ENCODE data around the gene AMOTL1. TPM values are rescaled to one million over a fixed set of nuclear protein-coding genes. Genes with fewer than 3 reads are reported as not detected.

Gene AMOTL1
- total and polyA plus RNA-seq, 2 donors from 2014 or later, result 6.1 to 52.3 TPM

DNA sequence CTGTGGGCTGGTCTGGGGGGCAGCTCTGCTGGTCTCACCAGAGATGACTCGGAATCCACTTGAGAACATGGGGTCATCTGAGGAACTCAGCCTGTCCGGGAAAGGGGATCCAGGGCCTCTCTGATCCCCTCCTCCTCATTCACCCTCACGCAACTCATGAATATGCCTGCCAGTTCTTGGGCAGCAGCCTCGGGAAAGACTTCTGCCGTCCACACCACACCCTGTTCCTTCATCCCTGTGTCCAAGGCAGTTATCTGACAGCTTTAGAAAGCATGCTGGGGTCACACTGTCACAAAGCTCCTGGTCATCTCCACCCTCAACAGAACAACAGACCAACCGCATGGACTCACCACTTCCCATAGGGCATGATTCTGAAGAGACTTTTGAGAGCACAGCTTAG is 88.3 kb downstream of the AMOTL1 start:
- no peaks in the 10 kb centered on the region for H3K4me1 ChIP-seq (ENCODE audit: control insufficient read depth in 2 of 3, insufficient read depth in 2 of 3, low read depth in 1 of 3, low read length in 3 of 3)
- FAIRE-seq (no peak), DNase-seq (no peak)
- TF ChIP-seq, protein P1, sequence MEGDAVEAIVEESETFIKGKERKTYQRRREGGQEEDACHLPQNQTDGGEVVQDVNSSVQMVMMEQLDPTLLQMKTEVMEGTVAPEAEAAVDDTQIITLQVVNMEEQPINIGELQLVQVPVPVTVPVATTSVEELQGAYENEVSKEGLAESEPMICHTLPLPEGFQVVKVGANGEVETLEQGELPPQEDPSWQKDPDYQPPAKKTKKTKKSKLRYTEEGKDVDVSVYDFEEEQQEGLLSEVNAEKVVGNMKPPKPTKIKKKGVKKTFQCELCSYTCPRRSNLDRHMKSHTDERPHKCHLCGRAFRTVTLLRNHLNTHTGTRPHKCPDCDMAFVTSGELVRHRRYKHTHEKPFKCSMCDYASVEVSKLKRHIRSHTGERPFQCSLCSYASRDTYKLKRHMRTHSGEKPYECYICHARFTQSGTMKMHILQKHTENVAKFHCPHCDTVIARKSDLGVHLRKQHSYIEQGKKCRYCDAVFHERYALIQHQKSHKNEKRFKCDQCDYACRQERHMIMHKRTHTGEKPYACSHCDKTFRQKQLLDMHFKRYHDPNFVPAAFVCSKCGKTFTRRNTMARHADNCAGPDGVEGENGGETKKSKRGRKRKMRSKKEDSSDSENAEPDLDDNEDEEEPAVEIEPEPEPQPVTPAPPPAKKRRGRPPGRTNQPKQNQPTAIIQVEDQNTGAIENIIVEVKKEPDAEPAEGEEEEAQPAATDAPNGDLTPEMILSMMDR (IDR thresholded peaks at IDR 0.05; ENCODE audit: borderline replicate concordance, extremely low read depth, insufficient read depth), result no peak
- H3K36me3 ChIP-seq (ENCODE audit: control insufficient read depth in 2 of 3, insufficient read depth in 3 of 3, low read length in 3 of 3), result peaks cover 4 to 44% (median 18%) of the 10 kb centered on the region in 3 donors
- intact Hi-C loops (cut with DNase I), result no loop called here
- no peak overlapping the region for H3K9ac ChIP-seq (ENCODE audit: low read length in 3 of 3)
- H3K4me3 ChIP-seq (ENCODE audit: low read length in 3 of 3), result no peak overlapping the region
- no peaks in the 10 kb centered on the region for H3K27me3 ChIP-seq (ENCODE audit: control insufficient read depth, insufficient read depth, low read length)
- H3K27ac ChIP-seq (ENCODE audit: low read depth in 2 of 2, low read length in 2 of 2), result no peak overlapping the region
- H3K9me3 ChIP-seq (ENCODE audit: control insufficient read depth in 2 of 3, insufficient read depth in 1 of 3, low read length in 3 of 3), result no peaks in the 10 kb centered on the region

DNA sequence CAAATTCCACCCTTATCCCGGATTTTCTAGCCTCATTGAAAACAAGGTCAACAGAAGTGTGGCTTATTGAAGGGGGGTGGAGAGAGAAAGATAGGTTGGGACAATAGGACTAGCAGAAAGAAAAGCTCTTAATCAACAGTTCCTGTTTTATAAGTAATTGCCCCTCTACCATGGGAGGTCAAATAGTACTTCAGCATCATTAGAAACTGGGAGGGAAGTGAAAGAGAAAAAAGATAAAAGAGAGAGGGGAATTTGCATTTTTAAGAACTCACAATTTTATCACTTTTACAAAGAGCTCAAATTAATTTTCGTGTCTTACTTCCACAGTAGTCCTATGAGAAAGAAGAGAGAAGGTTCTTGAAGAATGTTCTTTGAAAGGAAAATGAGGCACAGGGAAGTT is 89.2 kb downstream of the AMOTL1 start:
- Histone ChIP-seq H3K27me3 (ENCODE audit: control insufficient read depth, insufficient read depth, low read length) (no peaks in the 10 kb centered on the region), H3K36me3 (ENCODE audit: control insufficient read depth in 2 of 3, insufficient read depth in 3 of 3, low read length in 3 of 3) (peaks cover 4 to 44% (median 18%) of the 10 kb centered on the region in 3 donors), H3K9me3 (ENCODE audit: control insufficient read depth in 2 of 3, insufficient read depth in 1 of 3, low read length in 3 of 3) (no peaks in the 10 kb centered on the region), H3K9ac (ENCODE audit: low read length in 3 of 3) (no peak overlapping the region), H3K4me3 (ENCODE audit: low read length in 3 of 3) (no peak overlapping the region), H3K4me1 (ENCODE audit: control insufficient read depth in 2 of 3, insufficient read depth in 2 of 3, low read depth in 1 of 3, low read length in 3 of 3) (no peaks in the 10 kb centered on the region), H3K27ac (ENCODE audit: low read depth in 2 of 2, low read length in 2 of 2) (no peak overlapping the region)
- intact Hi-C loops (cut with DNase I), result no loop called here
- FAIRE-seq, result no peak
- no peak for DNase-seq
- TF ChIP-seq, protein P1 (IDR thresholded peaks at IDR 0.05; ENCODE audit: borderline replicate concordance, extremely low read depth, insufficient read depth), result no peak

DNA sequence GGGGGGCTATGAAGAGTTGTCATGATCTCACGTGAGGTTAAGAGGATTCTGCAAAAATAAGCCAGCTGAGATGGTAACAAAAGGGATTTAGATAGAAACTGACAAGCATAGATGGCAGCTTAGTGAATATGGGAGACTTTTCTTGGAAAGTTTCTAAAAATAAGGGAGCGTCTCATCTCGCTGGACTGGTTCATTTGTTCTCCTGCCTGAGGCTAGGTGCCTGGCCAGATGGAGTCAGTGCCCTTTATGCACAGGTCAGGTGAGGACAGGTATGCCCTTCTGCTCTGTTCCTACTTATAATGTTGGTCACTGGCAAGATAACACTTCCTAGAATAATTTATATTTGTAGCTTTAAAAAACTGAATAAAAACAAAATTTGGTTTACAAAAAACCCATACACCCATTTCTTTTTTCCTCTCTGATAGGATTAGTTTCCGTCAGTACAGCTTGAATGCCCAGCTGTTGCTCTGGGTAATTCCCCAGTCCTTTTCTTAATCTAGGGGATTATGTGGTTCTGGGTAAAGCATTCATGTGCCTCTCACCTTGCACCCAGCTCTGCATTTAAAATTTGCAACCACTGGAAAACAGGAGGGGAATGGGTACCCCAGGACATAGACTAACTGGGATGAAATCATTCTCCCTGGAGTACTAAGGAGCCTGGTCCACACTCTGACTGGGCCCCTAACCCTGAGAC is 90.0 kb downstream of the AMOTL1 start:
- peaks cover 4 to 44% (median 18%) of the 10 kb centered on the region in 3 donors for H3K36me3 ChIP-seq (ENCODE audit: control insufficient read depth in 2 of 3, insufficient read depth in 3 of 3, low read length in 3 of 3)
- no peak overlapping the region for H3K9ac ChIP-seq (ENCODE audit: low read length in 3 of 3)
- no peak overlapping the region for H3K27ac ChIP-seq (ENCODE audit: low read depth in 2 of 2, low read length in 2 of 2)
- TF ChIP-seq, protein P1 (IDR thresholded peaks at IDR 0.05; ENCODE audit: borderline replicate concordance, extremely low read depth, insufficient read depth), result no peak
- H3K27me3 ChIP-seq (ENCODE audit: control insufficient read depth, insufficient read depth, low read length), result no peaks in the 10 kb centered on the region
- H3K9me3 ChIP-seq (ENCODE audit: control insufficient read depth in 2 of 3, insufficient read depth in 1 of 3, low read length in 3 of 3), result no peaks in the 10 kb centered on the region
- DNase-seq (no peak), FAIRE-seq (no peak)
- intact Hi-C loops (cut with DNase I), result no loop called here
- no peaks in the 10 kb centered on the region for H3K4me1 ChIP-seq (ENCODE audit: control insufficient read depth in 2 of 3, insufficient read depth in 2 of 3, low read depth in 1 of 3, low read length in 3 of 3)
- no peak overlapping the region for H3K4me3 ChIP-seq (ENCODE audit: low read length in 3 of 3)
